Stomach (tissue), 4 donors: Measurements from ENCODE around the gene CTAG1B.

Experiments
- CTCF ChIP-seq, 7 experiments: fragments of 450-650 bp in 4 of 7; fragments of 200-600 bp in 3 of 7; sonication (generic) in 3 of 7; IDR thresholded peaks; one replicate each; pipeline ENCODE4 v1.5.1; 2016 to 2019; ENCODE audit warnings: antibody characterized with exemption in 7 of 7, control low read depth in 2 of 7, mild to moderate bottlenecking in 1 of 7
- EP300 ChIP-seq: sonication (generic); formaldehyde crosslinking; IDR thresholded peaks from one replicate; pipeline ENCODE4 v1.6.1; 2017; ENCODE audit warnings: antibody characterized with exemption
- POLR2A ChIP-seq, 4 donors: fragments of 450-650 bp; IDR thresholded peaks; one replicate each; pipeline ENCODE4 v1.6.1; 2016; ENCODE audit warnings: antibody characterized with exemption in 4 of 4, control low read depth in 2 of 4, mild to moderate bottlenecking in 1 of 4, moderate library complexity in 1 of 4

- TF ChIP-seq CTCF (IDR thresholded peaks at IDR 0.05) = no peak
- TF ChIP-seq POLR2A (IDR thresholded peaks at IDR 0.05) = no peak
- TF ChIP-seq EP300 = no peak
Measured at GRCh38 chrX:154649503-154650220, 30.6 kb upstream of the CTAG1B start.
